Measurements from ENCODE around the gene CTNNA2.

CTNNA2 gene

DNA sequence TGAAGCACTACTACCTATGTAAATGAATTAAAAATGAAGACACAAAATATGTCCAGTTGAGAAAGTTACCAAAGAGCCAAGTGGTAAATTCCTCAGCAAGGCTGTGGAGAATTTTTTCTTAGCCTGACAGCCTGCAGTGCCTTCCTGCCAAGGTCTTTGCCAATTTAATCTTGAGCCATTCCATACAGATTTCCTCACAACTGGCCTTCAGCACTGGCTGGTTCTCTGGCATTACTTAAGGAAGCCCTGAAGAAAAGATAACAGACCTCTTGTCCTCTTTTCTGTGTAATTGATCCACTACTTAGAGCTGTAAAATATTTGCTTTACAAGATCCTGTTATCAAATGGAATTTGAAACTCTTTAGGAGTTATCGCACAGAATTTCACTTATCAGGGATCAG is 1125.9 kb downstream of the CTNNA2 start:
- FAIRE-seq, result no peak
- no peak for DNase-seq (ENCODE audit: low spot score)

DNA sequence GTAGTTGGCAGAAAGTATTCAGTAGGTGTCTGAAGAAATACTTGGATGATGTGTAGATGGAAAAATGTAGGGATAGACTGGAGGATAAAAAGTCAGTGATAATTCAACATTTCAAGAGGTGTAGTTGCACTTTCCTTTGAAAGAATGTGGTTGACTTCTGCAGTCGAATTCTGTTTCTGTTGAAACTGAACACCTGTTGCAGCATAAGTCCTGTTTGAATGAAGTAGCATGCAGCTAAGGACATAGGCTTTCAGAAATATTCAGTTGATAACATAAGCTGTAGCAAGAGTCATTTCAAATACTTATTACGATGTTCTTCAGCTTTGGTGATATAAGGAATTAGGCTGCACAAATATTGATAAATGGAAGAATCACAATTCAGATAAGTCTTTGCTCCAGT is 1129.6 kb downstream of the CTNNA2 start:
- FAIRE-seq, result no peak
- no peak for DNase-seq (ENCODE audit: low spot score)

GRCh38 chr2:80643598-80643997 is 1130.7 kb downstream of the CTNNA2 start:
- DNase-seq (ENCODE audit: low spot score) (no peak), FAIRE-seq (no peak)

- FAIRE-seq, result no peak
- no peak for DNase-seq (ENCODE audit: low spot score)
Measured at GRCh38 chr2:80651435-80651834, 1138.6 kb downstream of the CTNNA2 start.

GRCh38 chr2:80655265-80655664 is 1142.4 kb downstream of the CTNNA2 start:
- FAIRE-seq (no peak), DNase-seq (ENCODE audit: low spot score) (no peak)

GRCh38 chr2:80670763-80671162 is 1157.9 kb downstream of the CTNNA2 start:
- FAIRE-seq, result no peak

GRCh38 chr2:80687524-80687923 is 1174.7 kb downstream of the CTNNA2 start:
- DNase-seq (ENCODE audit: low spot score), result no peak
- FAIRE-seq, result no peak

More at GRCh38 chr2:80670763-80671162, 1157.9 kb downstream of the CTNNA2 start:
- DNase-seq (ENCODE audit: low spot score), result no peak

DNA sequence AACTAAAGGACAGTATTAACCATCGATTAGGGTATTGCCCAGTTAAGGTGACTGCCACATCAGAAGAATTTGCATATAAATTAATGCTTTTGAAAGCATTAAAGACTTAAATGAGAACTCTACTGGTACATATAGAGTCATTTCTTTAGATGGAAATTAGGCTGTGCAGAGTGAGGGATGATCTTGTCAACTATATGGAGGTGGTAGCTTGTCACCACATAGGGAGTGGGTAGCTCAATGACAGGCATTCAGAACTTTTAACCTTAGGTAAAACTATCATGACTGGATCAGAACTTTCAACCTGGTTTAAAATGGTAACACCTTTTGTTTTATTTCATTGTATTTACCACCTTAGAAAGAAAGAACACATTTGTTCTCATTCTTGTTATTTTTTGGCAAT is 1176.3 kb downstream of the CTNNA2 start:
- no peak for FAIRE-seq

More for the DNA sequence above, 1176.3 kb downstream of the CTNNA2 start:
- no peak for DNase-seq (ENCODE audit: low spot score)
